GM18498 (cell line): ENCODE results near the gene CLC.
"Not testable (repeated sequence)": the region's sequence is repeated elsewhere in the genome, so short reads cannot be mapped to it uniquely, and the experiment has no call there.

ENCODE experiments used
- ATAC-seq: cut with Tn5 transposase; IDR thresholded peaks from one replicate; pipeline ENCODE4 v1.9.1; 2021; ENCODE audit warnings: mild to moderate bottlenecking, moderate library complexity; ENCODE audit not compliant: unreplicated experiment

CLC gene

DNA sequence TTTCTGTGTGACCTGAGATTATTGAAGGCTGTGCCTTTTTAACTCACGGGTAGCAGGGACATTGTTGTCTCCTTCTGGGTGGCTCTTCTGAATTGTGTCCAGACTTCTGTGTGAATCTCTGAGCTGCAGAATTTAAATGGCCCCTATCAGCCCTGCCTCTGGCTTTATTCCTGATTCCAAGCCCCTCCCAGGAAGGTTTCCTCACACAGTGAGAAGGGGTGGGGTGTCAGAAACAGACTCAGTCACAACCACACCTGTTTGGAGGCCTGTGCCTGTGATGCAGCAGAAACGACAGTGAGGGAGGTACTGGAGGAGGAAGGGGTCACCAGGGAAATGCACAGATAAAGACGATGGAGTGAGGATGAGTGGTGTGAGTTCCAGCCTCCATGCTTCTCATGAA, at the start of gene CLC:
TSS of gene CLC (minus strand) at position 139 of the 400 bp plus-strand sequence. CDS start at position 62, 77 bp downstream.
- ATAC-seq: no peak

DNA sequence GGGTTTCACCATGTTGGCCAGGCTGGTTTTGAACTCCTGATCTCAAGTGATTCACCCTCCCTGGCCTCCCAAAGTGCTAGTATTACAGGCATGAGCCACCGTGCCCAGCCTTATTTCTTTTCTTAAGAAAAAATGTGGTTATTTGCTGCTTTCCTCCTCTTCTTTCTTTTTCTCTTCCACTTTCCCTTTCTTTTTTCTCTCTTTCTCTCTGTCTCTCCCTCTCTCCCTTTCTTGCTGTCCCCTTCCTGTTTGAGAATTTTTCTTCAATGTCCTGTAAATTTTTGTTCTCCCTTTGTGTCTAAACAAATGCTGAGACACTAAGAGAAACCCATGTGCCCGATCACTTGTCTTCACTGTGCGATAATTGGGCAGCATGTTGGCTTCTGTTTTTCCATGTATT, 43.1 kb upstream of the CLC start:
- ATAC-seq: no peak

DNA sequence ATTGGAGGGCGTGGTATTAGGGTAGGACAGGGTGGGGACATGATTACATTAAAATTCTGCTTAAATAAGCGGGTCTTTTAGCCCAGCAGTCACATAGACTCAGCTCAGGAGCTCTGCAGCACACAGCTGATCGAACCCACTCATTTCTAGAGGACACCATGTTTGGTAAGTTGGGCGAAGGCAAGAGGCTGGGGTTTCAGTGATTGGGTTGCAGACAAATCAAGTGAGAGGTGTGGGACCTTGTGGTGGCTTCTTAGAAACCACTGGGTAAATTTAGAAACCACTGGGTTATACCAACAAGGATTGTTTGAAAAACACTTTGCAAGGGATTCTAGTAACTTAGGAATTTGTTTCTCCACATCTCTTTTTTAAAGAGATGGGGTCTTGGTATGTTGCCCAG, 40.9 kb upstream of the CLC start, which contains the start of gene LEUTX:
TSS of gene LEUTX (plus strand) at position 92 of the 400 bp plus-strand sequence. CDS start at position 159, 67 bp downstream.
- ATAC-seq: no peak

DNA sequence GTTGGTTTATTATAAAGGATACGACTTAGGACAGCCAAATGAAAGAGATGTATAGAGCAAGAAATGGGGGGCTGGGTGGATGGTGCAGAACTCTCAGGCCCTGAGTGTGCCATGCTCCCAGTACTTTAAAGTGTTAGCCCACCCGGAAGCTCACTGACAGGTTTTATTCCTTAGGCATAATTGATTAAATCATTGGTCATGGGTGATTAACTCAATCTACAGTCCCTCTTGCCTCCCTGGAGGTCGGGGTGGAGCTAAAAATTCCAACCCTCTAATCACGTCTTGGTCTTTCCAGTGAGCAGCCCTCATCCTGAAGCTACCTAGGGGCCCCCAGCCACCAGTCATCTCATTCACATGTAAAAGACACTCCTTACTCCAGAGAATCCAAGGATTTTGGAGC, 31.0 kb upstream of the CLC start:
- ATAC-seq: no peak

DNA sequence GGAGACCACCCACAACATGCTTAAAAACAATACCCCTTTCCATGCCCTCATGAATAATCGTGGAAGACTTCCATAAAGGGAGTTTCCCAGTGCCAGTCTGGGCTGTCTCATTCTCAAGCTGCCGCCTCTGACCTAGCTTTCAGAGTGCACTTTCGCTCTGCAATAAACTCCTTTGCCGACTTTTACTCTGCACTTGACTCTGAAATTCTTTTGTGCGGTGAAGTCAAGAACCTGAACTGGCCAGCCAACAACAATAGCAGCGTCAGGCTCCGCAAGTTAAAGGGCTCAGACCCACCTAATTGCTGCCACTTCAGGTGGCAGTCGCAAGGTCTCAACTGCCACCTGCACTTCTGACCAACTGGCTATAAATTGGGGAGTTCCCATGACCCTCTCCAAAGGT, 30.5 kb upstream of the CLC start:
- ATAC-seq: no peak

DNA sequence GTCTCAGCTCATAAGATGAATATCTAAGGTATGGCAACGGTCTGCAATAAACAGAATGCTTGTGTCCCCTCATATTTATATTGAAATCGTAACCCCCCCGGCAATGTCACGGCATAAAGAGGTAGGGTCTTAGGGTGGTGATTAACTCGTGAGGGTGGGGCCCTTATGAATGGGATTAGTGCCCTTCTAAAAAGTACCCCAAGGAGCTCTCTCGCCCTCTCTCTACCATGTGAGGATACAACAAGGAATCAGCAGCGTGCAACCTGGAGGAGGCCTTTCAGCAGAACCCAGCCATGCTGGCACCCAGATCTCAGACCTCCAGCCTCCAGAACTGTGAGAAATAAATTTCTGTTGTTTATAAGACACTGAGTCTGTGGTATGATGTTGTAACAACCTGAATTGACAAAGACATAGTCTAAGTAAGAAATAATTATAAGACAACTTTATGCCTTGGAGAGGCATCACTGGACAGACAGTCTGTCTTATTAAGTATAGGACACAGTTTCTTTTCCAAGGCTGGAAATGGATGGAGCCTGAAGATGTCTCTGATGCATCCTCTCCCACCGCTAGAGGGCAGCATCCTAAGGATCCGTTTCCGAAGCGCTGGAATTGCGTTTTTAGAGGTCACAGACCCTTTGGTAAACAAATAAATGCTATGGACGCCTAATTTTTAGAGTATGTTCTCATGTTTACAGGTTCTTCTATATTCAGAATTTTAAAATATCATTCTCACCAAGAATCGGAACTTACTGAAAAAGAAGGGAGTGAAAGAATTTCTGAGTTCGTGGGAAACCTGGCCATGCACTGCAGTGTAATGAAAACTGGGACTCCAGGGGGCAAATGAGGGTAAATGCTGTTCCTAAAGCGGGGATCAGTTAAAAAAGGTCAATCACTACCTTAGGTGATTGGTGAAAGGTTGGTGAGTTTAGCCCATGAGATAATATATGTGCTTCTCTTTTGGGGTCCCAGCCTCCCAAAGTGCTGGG, 27.6 kb upstream of the CLC start:
- no peak for ATAC-seq

DNA sequence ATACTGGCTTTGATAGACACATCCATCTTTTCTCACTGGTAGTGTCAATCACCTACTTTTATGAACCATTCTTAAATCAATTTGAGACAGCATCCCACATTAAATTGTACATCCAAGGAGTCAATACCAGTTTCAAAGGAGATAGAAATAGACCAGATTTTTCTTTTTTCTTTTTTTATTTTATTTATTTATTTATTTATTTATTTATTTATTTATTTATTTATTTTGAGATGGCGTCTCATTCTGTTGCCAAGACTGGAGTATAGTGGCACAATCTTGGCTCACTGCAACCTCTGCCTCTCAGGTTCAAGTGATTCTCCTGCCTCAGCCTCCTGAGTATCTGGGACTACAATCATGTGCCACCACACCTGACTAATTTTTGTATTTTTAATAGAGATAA, 24.0 kb upstream of the CLC start:
- ATAC-seq: not testable (repeated sequence)

DNA sequence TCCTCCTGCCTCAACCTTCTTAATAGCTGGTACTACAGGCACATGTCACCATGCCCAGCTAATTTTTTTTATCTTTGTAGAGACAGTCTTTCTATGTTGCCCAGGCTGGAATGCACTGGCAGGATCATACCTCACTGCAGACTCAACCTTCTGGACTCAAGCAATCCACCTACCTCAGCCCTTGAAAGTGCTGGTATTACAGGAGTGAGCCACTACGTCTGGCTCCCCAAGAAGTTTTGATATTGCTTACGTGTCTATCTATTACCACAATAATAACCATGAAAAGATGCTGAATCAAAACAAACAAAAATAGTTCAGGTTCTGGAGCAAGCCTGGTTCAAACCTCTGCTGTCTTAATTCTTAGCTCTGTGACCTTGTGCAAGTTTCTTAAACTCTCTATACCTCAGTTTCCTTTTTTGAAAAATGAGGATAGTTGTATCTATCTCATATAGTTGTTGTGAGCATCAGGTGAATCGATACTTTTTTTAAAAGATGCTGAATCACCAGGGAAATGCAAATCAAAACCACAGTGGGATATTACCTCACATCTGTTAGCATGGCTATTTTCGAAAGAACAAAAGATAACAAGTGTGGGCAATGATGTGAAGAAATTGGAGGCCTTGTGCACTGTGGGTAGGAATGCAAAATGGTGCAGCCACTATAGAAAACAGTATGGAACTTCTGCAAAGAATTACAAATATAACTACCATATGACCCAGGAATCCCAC, 21.8 kb upstream of the CLC start:
- no peak for ATAC-seq

DNA sequence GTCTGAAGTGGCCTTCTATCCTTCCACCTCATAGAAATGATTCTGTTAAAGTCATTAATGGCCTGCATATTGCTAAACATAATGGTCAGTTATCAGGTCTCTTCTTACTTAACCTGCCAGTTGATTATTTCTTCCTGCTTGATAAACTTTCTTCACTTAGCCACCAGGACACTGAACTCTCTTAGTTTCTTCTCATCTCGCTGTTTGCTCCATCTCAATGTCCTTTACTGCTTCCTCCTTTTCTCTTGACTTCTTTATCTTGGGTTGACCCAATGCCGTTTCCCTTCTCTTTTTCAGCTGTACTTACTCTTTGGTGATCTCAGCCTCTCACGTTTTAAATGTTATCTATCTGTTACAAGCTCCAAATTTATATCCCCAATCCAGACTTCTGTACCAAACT, 17.1 kb upstream of the CLC start:
- ATAC-seq: no peak

DNA sequence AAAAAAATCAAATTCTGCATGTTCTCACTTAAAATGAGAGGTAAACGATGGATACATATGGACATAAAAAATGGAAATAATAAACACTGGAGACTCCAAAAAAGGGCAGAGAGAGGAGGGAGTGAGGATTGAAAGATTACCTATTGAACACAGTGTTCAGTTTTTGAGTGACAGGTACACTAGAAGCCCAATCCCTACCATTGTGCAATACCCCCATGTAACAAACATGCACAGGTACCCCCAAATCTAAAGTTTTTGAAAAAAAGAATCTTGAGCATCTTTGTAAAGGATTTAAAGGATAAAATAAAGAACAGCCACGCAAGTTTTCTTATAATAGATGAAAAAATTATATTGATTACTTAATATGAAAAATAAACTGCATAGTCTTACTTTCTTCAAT, 16.7 kb upstream of the CLC start:
- no peak for ATAC-seq

DNA sequence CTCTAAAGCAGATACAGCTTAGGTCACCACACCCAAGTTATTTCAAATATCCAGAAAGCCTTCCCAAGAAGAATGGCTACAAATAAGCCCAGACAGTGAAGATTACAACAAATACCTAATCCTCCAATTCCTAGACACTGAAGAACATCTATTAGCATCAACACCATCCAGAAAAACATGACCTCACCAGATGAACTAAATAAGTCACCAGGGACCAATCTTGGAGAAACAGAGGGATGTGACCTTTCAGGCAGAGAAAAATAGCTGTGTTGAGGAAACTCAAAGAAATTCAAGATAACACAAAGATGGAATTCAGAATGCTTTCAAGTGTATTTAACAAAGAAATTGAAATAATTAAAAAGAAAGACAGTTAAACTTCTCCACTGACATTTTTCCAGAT, 15.0 kb upstream of the CLC start:
- no peak for ATAC-seq

DNA sequence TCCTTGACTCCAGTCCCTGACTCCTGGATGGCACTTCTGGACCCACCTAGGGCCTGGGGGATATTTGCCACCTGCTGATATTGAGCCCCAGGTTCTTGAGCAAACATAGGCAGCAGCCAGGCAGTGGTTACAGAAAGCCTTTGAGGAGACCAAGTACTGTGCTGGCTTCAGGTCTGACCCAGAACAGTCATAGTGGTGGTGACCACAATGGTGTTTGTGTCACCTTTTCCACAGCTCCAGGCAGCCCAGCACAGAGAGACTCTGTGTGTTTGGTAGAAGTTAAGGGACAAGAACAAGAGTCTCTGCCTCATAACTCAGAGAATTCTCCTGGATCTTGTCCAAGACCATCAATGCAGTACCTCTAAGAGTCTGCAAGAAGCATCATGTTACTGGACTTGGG, 14.6 kb upstream of the CLC start:
- no peak for ATAC-seq

DNA sequence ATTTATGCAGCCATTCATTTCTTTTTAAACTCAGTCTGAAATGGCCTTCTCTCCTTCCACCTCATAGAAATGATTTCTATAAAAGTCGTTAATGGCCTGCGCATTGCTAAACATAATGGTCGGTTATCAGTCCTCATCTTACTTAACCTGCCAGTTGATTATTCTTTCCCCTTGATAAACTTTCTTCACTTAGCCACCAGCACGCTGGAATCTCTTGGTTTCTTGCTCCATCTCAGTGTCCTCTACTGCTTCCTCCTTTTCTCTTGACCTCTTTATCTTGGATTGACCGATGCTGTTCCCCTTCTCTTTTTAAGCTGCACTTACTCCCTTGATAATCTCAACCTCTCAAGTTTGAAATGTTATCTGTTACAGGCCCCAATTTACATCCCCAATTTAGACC, 12.2 kb upstream of the CLC start:
- no peak for ATAC-seq

DNA sequence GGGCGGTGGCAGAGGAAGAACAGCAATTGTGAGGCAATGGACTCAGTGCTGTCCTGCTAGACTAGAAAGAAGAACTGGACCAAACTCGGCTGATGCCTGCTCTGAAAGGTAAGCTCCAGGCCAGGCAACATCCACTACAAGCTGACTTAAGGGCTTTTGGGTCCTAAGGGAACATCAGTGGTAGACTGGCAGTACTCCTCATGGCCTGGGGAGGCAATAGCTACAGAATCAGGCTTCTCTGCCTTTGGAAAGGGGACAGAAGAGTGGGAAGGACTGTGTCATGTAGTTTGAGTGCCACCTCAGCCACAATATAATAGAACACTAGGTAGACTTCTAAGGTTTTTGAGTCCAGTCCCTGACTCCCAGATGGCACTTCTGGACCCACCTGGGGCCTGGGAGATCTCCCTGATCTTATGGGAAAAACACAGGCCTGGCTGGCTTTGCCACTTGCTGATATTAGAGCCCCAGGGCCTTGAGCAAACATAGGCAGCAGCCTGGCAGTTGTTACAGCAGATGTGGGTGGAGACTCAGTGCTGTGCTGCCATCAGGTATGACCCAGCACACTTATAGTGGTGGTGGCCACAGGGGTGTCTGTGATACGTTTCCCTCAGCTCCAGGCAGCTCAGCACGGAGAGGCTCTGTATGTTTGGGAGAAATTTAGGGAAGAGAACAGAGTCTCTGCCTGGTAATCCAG, 9.2 kb upstream of the CLC start:
- no peak for ATAC-seq

DNA sequence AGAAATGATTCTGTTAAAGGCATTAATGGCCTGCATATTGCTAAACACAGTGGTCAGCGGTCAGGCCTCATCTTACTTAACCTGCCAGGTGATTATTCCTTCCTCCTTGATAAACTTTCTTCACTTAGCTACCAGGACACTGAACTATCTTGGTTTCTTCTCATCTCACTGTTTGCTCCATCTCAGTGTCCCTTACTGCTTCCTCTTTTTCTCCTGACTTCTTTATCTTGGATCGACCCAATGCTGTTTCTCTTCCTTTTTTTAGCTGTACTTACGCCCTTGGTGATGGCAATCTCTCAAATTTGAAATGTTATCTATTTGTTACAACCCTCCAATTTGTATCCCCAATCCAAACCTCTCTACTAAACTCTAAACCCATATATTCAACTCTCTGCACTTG, 7.8 kb upstream of the CLC start:
- no peak for ATAC-seq

DNA sequence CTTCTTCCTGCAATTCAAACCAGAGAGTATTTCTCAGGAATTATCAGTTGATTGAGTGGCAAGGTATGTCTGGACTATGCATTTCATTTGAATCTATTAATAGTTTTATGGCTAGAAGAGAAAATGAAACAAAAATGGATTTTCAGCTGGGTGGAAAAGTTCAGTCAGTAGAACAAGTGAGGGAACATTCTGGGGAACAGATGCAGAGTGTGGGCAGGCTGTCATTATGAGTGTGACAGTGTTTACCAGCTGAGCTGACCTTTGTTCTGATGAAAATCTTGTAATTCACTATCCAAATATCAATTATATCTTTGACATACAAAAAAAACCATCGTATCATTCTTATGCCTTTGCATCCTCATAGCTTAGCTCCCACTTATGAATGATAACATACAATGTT, 2.6 kb upstream of the CLC start:
- ATAC-seq: no peak

DNA sequence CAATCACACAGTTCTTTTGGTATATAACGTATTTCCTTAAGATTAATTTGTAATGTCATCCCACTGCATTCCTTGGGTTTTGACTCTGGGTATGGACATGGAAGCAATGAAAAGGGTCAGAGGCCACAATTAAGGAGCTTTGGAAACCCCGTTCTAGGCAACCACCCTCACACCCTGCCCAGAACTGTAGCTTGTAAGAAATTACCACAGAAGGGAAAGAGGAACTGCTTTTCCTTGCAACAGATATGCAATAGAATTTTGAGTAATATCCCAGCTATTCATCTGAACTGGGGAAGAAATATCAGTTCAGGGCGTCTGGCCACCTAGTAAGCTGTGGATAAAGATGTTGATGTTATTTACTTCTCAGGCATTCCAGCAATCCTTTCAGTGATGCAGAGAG, 985 bp upstream of the CLC start:
- no peak for ATAC-seq

DNA sequence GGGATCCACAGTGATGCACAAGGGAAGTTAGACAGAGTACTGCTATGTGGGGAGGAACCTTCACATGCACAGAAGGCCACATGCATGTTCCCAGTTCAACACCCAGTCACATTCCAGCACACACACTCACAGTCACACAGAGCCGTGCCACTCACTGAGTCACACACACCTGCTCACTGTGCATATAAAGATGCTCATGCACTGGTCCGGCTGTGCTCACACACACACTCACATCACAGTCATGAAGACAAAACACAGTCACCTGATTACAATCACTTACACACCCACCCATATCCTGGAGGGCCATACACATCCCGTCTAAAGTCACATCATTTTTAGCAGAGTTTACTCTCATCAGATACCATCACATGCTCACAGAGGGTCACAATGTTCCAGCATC, 478 bp downstream of the CLC start:
- no peak for ATAC-seq

DNA sequence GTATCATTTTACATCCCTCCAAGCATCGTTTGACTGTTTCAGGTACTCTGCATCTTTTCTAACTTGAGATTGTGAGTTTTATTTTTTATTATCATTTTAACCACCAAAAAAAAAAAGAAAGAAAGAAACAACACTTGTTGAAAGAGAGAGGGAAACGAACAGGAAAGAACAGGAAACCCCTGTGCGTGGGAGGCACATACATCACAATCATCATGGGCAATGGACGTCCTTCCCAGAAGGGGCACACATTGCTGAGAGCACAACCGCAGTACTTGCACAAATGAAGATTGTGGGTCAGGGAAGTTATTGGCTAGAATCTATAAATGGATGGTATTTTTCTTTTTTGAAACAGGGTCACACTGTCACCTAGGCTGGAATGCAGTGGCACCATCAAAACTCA, 1.7 kb downstream of the CLC start:
- no peak for ATAC-seq

DNA sequence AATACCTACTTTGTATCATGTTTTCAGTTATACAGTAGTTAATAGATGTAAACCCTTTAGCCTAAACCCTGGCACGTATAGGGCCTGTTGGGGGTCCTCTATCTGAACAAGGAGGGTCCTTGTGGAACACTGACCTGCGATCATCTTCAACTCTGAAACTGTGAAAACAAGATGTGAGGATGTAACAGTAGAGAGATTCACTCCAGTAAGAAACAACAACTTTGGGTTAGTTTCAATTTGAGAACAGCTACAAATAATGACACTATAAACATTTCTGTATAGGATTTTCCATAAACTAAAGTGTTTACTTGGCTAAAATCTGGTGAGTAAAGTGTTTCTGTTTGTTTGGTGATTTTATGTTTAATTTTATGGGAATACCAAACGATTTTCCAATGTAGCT, 2.1 kb downstream of the CLC start:
- ATAC-seq: no peak

DNA sequence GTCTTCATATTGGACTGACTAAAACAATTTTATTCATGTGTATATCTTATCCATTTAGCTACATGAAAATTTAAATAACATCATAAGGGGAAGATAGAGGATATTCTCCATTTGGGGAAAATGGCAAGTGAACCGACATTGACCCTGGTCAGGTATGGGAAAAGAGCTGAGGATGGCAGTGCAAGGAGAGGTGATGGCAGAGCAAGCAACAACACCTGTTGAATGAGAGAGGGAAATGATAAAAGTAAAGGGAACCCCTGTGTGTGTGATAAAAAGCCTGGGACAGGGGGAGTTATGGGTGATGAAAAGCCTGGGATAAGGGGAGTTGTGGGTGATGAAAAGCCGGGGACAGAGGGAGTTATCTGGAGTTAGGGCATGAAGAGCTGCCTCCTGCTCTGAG, 4.0 kb downstream of the CLC start:
- no peak for ATAC-seq
